Cortex of kidney (tissue), 1 donor: ENCODE measurements around the gene TEPSIN.

Experiments used
- DNase-seq: peaks from one replicate; lab custom pipeline; 2025; lab: John Stamatoyannopoulos, UW

TEPSIN gene

DNA sequence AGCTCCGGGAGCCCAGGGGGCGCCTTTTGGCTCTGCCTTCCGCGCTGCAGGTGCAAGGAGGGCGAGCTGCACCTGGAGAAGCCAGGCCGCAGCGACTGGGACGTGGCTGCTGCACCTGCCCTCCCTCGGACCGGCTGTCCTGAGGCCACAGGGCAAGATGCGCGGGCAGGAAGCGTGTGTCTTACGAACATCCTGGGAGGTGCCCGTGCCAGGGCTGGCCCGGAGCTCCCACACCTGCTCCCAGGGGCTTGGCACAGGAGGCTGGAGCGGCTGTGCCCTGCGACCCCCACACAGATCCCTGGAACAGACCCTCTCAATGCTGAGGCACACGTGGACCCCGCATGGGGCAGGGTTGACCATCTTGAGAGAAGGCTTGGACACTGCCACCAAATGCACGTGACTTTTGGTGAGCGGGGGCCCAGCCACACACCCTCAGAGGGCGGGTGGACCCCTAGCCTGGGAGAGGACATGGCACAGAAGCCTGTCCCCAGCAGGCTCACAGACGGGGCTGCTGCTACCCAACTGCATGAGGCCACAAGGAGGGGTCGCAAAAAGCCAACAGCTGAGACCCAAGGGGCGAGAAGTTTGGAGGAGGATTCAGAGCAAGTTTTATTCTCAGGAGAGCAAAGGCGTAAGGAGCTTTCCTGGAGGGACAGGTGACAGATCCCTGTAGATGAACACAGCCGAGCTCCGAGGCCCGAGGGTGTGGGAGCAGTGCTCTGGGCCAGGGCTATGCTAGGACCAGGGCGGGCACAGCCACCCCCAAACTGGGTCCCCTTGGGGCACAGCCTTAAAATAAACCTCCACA is 11.6 kb upstream of the TEPSIN start:
- DNase-seq = no peak

DNA sequence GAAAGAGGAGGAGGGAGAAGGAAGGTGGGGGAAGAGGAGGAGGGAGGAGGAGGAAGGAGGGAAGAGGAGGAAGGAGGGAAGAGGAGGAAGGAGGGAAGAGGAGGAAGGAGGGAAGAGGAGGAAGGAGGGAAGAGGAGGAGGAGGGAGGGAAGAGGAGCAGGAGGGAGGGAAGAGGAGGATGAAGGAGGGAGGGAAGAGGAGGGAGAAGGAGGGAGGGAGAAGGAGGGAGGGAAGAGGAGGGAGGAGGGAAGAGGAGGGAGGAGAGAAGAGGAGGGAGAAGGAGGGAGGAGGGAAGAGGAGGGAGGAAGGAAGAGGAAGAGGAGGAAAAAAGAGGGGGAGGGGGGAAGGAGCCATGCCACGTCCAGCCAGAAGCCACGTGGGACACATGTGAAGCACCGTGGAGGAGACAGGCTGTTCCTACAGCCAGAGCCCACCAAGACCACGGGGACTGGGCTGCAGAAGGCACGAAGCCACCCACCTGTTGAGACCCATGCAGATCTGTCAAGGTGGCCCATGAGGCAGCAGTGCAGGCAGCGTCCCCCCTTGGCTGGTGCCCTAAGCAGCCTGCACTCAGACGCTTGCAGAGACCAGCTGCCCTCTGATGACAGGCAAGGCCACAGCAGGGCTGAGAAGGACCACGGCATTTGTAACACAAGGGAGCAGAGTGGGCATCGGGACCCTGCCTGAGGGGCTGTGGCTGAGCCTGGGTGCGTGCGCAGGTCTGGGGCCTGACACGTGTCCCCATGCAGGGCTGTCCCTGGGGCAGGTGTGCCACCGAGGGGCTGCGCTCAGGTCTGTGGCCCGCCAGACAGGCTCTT is 10.6 kb upstream of the TEPSIN start:
- no peak for DNase-seq

DNA sequence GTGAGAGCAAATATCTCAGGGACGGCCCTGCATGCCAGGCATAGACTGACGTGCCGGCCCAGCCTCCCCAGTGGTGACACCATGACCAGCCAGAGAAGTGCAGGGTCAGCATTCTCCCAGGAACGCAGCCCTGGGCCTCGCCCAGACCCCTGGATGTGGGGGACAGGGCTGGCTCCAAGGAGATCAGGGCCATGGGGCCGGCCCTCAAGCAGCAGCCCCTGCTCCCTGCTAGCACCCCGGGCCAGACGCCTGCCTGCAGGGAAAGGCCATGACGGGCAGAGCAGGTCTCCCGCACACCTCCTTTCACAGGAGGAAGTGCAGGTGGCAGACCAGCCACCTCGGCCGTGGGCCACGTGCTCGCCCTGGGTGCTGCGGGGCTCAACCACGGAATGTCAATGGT is 9.8 kb upstream of the TEPSIN start:
- DNase-seq = no peak

DNA sequence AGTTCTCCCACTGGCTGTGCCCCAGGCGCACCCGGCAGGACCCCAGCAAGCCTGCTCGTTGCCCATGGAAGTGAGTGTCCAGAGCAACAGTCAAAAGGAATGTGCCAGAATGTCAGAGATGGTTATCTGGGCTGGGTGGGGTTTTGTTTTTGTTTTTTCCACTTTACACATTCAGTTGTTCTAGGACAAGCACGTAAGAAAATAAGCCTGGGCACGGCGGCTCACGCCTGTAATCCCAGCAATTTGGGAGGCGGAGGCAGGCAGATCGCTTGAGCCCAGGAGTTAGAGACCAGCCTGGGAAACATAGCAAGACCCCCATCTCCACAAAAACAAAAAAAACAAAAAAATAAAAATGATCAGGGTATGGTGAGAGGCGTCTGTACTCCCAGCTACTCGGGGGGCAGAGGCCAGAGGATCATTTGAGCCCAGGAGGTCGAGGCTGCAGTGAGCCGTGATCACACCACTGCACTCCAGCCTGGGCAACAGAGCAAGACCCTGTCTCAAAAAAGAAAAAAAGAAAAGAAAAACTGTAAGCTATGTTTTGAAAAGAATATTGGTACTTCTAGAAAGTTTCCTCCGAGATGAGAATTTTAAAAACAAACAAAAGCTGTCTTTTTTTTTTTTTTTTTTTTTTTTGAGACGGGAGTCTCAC is 8.6 kb upstream of the TEPSIN start:
- no peak for DNase-seq

DNA sequence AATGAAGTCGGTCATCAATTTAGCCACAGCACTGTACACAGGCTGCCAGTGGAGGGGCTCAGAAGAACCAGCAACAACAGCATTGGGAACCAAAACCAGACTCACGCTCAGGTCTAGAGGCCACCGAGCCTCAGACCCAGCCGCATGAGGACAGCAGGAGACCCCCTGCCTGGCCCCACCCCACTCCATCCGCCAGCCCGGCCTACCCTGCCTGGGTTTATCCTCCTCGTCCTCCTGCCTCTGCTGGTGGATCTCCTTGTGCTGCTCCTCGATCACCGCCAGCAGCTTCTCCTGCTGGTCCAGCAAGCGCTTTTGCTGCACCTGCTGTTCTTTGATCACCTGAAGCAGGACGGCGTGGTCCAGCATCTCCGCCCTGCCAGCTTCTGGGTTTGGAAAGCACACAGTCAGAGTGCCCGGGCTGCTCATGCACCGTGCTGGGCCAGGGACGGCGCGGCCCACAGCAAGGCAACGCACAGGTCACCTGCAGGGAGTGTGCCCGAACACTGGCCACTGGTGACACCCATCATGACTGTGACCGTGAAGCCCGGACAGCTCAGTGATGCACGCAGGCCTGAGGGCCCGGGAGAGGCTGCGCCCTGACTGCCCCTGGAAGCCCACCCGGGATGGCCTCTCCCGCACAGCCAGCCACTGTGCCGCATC is 8.0 kb upstream of the TEPSIN start:
- DNase-seq = no peak

DNA sequence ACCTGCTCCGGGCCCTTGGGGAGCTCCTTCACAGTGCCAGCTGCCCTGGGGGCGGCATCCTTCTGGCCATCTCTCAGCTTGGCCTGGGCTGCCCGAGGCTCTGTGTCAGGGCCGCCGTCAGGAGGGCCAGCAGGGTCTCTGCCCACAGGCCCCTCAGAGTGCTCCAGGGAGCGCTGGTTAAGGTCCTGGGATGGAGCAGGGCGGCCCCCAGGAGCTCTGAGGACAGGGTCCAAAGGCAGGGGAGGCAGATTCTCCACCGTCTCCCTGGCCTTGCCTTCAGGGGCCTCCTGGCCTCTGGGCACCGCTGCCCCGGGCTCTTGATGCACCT is 7.5 kb upstream of the TEPSIN start:
- DNase-seq = no peak

DNA sequence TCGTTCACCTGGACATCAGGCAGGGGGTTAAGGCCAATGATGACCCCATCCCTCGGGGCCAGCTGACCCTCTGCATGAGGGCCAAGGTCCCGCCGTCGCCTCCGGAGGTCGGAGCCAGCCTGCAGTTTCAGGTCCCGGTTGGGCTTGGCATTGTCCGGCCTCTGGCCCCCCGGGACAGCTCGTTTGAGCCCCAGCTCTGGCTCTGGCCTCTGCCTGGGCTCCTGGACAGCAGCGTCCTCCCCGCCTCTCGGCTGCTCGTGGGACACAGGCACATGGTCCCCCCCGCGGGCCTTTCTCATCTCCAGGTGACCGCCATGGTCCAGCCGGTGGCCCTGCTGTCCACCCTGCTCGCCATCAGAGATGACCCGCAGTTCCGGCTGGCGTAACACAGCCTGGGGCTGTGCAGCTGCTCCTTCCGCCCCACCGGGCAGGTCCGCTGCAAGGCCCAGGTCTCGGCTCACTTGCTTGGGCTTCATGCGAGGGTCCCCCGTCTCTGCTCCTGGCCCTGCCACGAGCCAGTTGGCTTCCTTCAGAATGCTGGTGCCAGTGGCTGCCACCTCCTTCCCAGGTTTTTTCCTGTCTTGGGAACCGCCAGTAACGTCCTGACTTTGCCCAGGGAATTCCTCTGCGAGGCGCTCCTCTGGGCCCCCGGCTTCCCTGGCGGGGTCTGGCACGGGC is 6.9 kb upstream of the TEPSIN start:
- no peak for DNase-seq

DNA sequence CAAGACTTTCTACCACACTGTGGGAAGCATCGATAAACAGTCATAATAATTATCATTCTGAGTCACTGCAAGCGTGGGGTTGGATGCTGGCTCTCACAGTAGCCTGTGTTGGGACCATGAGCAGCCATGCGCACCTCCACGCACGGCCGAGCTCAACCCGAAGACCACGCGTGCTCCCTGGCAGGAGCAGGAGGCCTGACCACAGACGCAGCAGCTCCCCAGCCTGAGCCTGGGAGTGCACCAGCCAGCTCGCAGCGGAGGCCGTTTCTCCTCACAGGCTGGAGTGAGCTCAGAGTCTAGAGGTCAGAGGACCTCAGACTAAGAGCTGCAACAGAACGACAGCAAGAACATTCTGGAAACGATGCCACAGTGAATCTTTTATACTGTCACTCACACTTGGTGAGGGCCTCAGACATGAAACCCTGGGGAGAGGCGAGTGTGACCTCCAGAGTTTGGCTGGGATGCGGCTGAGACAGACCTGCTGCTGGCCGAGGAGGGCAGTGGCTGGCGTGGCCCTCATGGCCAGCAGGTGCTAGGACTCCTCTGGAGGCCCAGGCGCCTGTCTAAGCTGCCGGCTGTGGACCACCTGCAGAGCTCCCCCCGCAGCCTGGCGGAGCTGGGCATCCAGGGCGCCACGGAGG is 6.3 kb upstream of the TEPSIN start:
- DNase-seq = no peak

DNA sequence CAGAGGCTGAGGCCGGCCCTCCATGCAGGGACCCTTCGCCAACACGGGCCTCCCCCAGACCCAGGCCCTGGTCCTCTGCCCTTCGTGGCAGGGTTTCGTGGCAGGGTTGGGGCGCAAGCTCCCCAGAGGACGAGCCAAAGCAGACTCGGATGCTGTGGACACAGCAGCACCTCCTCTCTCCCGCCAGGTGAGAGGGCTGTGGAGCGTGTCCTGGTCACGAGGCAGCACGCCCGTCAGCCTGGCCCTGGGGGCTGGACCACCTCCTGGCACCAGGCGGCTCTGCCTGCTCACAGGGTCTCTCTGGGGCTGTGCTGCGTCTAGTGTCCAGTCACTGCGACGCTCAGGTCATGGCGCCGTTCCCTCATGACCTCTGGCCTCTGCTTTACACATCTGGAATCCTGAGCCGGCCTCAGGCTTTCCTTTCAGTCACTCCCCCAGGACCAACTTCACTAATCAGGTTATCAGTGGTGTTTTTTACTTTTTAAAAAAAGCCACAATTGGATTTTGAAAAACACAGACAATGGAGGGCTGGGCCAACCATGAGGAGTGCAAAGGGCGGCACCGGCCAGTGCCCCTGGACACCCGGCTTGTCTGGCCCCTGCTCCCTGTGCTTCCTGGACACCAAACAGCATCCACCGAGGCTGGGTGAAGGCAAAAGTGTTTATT is 5.6 kb upstream of the TEPSIN start:
- no peak for DNase-seq

DNA sequence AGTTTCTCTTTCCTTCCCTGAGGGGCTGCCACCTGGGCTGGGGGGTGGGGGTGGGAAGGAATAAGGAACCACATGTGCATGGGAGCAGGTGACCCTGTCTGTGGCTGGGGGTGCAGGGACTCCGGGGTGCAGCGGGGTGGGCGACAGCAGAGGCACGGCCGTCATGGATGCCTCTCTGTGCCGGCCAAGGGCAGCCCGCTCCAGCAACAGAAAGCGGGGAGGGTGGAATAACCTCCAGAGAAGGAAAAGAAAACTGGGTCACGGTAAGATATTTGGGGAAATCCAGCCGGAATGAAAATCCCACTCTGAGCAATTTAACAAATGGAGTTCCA is 4.4 kb upstream of the TEPSIN start:
- DNase-seq = no peak

DNA sequence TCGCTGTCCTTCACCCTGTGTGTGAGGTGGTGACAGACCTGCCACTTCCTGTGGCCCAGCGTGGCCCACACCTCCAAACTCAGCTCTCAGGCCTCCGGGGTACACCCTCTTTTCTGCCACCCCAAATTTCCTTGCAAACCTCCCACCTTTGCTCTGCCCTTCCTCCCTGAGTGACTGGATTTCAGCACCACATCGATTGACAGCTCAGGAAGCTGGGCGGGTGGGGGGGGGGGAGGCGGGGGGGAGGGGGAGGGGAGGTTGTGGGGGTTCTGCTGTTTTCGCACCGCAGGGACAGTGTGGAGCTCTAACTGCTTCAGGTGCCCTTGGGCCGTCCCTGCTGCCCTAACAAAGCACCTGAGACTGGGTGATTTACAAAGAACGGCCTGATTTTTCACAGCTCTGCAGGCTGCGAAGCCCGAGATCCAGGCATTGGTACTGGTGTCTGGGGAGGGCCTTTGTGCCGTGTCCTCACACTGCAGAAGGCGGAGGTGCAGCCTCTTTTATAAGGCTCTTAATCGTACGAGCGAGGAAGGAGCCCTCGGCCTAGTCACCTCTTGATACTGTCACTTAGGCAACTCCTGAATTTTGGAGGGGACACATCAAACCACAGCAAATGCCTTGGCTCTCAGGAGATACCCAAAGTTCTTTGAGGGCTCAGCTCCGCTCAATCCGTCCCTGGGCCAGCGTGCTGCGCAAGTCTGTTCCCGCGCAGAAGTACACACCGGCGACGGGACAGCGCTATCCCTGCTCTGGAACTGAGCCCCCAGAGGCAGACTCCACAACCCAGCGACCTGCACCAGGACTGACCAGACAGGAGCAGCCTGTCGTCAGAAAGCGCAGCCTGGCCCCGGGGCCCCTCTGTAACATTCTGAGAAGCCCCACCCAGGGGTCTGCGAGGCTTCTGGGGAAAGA is 3.8 kb upstream of the TEPSIN start:
- no peak for DNase-seq

DNA sequence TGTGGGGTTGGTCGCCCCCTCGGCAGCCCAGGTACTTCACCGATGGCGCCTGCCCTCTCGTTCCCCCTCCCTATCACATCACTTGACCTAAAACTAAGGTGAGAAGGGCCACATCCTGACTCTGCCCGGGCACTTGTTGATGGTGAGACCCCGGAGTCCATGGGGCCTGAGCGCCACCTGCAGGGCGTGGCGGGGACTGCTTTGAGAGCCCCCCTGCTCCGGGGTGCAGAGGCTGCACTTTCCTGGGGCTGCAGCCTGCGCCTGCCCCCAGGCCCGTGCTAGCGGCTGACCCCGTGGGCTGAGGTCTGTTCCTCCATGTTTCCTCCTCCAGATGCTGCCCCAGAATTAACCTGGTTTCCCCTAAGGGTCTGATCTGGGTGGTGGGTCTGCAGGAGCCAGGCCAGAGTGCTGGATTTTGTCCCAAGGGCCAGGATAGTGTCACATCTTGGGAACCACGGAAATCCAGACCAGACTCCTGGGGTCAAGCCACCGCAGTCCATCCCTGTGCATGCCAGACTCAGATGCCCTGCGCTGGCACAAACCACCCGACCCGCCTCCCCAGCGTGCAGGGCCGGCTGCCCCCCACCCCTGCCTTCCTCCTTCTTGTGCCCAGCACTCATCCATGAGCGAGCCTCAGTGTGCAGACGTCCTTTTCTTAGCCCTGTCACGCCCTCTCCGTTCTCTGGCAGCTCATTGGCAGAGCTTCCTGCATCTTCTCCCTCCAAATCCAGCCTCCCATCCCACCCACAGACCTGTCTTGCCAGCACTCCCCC is 3.0 kb upstream of the TEPSIN start:
- DNase-seq = no peak

DNA sequence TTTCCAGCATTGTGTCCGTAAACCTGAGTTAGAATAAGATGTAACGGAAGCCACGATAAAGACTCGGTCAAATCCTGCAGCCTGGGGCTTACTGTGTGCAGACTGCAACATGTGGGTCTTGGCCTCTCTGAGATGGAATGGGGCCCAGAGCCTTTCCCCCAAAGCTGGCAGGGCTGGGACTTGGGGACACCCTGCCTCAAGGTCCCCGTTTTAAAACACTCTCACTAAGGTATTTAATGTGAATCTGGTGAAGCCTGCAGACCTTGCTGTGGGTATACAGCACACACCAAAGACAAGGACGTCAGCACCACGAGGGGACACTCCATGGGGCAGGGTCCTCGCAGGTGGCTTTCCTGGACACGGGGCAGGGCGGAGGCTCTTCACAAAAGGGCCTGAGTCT is 2.3 kb upstream of the TEPSIN start:
- no peak for DNase-seq

DNA sequence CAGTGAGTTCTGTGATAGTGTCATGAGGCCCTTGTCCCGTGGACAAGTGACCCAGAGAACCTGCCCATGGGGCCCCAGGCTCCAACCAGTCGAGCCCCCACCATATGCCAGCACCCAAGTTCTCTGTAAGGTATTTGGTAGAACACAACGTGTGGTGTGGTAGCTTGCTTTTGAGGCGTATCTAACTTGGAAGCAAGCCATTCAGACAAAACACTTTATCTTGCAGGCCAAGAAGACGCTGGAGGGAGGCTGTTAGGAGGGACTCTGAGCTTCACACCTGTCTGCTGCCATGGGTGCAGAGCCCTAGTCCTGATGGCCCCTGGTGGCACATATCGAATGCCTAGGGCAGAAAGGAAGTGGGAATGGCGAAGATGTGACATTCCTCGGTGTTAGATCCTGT is 1.9 kb upstream of the TEPSIN start:
- DNase-seq = no peak

DNA sequence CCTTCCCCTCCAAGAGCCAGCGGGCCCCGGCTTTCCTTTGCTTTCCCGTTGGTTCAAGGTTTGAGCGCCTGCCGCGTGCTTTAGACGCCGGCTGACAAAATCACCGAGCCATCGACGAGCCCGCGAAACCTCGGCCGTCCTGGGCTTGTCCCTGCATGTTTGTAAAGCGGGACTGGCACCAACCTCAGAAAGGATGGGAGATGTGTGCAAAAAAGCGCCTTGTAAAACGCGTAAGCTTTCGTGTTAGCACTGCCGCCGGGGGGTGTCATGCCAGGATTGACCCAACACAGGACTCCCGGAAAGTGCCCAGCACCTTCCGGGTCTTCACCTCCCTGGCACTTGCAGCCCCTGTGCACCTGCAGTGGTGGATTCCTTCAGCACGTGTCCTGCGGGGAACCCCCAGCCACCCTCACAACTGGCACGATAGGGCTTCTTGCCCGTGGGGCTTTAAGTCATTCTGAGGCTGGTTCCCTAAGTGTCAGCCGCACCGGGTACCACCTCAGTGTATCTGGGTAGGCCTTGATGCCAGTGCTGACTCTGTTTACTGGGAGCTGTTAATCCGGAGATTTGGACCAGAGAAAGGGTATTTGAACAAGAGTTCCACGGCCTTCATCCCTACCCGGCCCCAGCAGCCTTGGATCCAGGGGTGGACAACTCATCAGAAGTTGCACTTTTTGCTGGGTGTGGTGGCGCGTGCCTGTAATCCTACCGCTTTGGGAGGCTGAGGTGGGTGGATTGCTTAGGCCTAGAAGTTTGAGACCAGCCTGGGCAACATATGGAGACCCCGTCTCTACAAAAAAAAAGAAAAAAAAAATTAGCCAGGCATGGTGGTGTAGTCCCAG is 1.1 kb upstream of the TEPSIN start:
- no peak for DNase-seq

DNA sequence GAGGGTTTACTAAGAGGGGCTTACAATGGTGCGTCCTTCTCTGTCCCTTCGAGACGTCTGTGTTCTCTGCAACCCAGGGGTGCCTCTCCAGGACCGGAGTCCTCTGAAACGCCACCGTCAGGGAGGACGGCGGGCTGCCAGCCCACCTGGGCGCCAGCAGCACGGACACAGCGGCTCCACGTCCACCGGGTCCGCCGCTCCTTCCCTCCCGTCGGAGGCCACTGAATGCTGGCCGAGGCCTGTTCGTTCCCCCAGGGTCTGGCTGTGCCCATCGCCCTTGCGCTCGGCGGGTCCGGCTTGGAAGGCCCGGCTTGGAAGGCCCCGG is 403 bp downstream of the TEPSIN start:
- DNase-seq = no peak

DNA sequence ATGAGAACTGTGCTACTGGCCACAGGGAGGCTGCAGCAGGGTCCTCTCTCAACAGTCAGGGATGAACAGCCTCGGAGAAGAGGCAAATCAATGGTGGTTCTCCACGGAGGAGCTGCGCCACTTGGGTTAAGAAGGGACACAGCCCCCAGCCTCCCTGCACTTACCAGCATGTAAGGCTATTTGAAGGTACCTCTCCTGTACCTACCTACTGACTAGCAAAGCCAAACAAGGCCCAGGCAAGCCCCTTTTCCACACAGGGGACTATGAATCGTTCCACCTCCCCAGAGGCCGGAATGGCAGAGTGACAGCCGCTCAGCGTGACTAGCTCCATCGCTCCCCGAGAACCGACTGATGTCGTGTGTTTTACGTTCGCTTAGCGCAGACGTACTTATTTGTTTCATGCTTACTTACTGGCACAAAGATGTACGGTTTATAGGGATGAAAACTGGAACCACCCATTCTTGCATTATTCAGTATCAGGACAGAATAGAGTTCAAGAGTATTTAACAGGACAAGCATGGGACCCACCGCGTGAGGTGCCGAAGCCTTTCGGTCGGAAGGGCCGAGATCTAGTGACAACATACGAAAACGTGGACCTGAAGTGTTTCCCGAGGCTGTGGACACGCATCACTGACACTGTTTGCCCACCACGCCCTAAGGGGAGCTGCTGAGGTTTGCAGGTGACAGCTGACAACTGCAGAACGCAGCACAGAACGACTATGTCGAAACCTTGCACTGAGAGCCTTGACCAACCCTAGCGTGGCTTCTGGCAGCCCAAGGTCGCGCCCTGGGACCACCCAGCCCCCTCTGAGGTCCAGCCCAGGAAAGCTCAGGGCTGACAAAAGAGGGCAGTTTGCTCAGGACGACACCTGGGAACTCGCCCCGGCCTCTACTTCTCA is 1.0 kb downstream of the TEPSIN start:
- DNase-seq = no peak
